ENCODE data around the gene GOPC.

GOPC gene

DNA sequence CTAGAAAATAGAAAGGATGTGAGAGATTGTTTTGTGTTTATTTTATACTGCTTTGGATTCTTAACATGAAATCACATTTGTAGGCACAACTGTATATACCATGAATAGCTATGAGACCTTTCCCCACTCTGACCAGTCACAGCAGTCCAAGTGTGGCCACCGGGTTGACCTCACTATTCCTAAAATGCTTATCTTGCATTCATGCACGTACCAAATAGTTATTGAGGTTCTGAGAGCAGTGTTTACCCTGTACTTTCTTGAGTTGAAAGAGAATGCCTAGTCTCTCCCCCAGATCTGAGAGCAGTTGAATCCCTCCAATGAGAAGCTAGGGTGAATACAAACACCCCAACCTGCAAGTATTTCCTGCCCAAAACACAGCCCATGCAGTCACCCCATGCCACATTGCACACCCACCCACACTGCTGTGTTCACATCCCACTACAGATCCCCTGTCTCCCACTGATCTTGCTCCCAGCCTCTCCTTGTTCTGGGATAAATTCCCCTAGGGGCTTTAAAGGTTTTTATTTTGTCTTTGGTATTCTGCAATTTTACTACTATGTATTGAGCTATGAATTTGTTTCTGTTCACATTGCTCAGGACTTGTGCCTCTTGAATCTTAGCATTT, 51.6 kb downstream of the GOPC start:
- in situ Hi-C loops (cut with MboI; ENCODE audit: low sequenced_read_pairs, unreplicated experiment): loop anchor here (10.0 kb wide), 1 partner anchor 106 kb away; no protein-coding TSS in a partner anchor
- TF ChIP-seq CTCF (IDR thresholded peaks at IDR 0.05; ENCODE audit: borderline replicate concordance, control extremely low read depth, extremely low read depth, insufficient read depth, missing control alignments): no peak
- no peak for DNase-seq (ENCODE audit: low spot score)

GRCh38 chr6:117550078-117550600, 52.2 kb downstream of the GOPC start:
- no peak for TF ChIP-seq CTCF (IDR thresholded peaks at IDR 0.05; ENCODE audit: borderline replicate concordance, control extremely low read depth, extremely low read depth, insufficient read depth, missing control alignments)
- no peak for DNase-seq (ENCODE audit: low spot score)
- in situ Hi-C loops (cut with MboI; ENCODE audit: low sequenced_read_pairs, unreplicated experiment): loop anchor here (10.0 kb wide), 1 partner anchor 105 kb away; no protein-coding TSS in a partner anchor

GRCh38 chr6:117549611-117550010, 52.7 kb downstream of the GOPC start:
- no peak for TF ChIP-seq CTCF (IDR thresholded peaks at IDR 0.05; ENCODE audit: borderline replicate concordance, control extremely low read depth, extremely low read depth, insufficient read depth, missing control alignments)
- no peak for DNase-seq (ENCODE audit: low spot score)
- in situ Hi-C loops (cut with MboI; ENCODE audit: low sequenced_read_pairs, unreplicated experiment): loop anchor here (10.0 kb wide), 1 partner anchor 105 kb away; no protein-coding TSS in a partner anchor

GRCh38 chr6:117548797-117549301, 53.5 kb downstream of the GOPC start:
- in situ Hi-C loops (cut with MboI; ENCODE audit: low sequenced_read_pairs, unreplicated experiment): no loop called here
- no peak for TF ChIP-seq CTCF (IDR thresholded peaks at IDR 0.05; ENCODE audit: borderline replicate concordance, control extremely low read depth, extremely low read depth, insufficient read depth, missing control alignments)
- DNase-seq (ENCODE audit: low spot score): no peak

GRCh38 chr6:117547688-117548621, 54.4 kb downstream of the GOPC start:
- DNase-seq (ENCODE audit: low spot score): peak; percentile 47
- in situ Hi-C loops (cut with MboI; ENCODE audit: low sequenced_read_pairs, unreplicated experiment): no loop called here
- TF ChIP-seq CTCF (IDR thresholded peaks at IDR 0.05; ENCODE audit: borderline replicate concordance, control extremely low read depth, extremely low read depth, insufficient read depth, missing control alignments): no peak

DNA sequence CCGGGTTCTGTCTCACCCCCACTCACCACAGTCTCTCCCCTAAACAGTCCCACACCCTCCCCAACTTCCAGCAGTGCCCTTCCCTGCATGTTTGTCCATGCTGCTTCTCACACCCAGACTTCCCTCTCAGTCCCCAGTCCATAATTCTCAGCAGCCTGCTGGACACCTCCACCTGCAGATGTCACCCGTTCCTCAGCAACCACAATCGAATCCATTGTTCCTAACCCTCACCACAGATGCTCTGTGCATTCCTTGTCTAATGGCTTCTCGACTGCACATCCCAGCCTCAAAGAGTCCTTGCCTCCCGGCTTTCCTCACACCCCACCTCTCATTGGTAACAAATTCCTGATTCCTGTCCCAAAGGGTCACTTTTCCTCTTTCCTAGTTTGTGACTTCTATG, 55.6 kb downstream of the GOPC start:
- in situ Hi-C loops (cut with MboI; ENCODE audit: low sequenced_read_pairs, unreplicated experiment): no loop called here
- no peak for DNase-seq (ENCODE audit: low spot score)
- TF ChIP-seq CTCF (IDR thresholded peaks at IDR 0.05; ENCODE audit: borderline replicate concordance, control extremely low read depth, extremely low read depth, insufficient read depth, missing control alignments): no peak

All from GM13976 (cell line).